IMR-90 (cell line): ENCODE data around the gene ECM2. TPM values are rescaled to one million over a fixed set of nuclear protein-coding genes. Genes with fewer than 3 reads are reported as not detected.
A peak's percentile ranks its signal among the peaks of the same experiment; 100 is the strongest.

Experiments
- ATAC-seq: fragments of 200-7000 bp; cut with Tn5 transposase; 2 replicates; pipeline ENCODE4 v1.9.1; 2020; ENCODE audit warnings: low read depth, mild to moderate bottlenecking, moderate library complexity
- BruUV-seq: library from RNA; stranded (reverse); fragments of 400-500 nt; replicated peaks from 2 replicates; lab custom pipeline; 2021; lab: Mats Ljungman, UMichigan
- CTCF ChIA-PET: fragments of 300-600 bp; formaldehyde crosslinking; extraction: SDS; loops from one replicate; lab custom pipeline; 2021; ENCODE audit warnings: antibody characterized with exemption; lab: Yijun Ruan, JAX
- POLR2A ChIA-PET: fragments of 300-600 bp; sonication (Branson Sonifier 250); formaldehyde crosslinking; loops from one replicate; lab custom pipeline; 2022; ENCODE audit warnings: antibody characterized with exemption; ENCODE audit not compliant: unreplicated experiment; lab: Charles Lee
- DNase-seq: peaks from one replicate; pipeline ENCODE4 v3.0.0; 2013
- H2AFZ ChIP-seq: replicated peaks from 2 replicates; pipeline ENCODE3; 2013; ENCODE audit warnings: low read length, mild to moderate bottlenecking; ENCODE audit not compliant: poor library complexity
- H2AK5ac ChIP-seq: 2 replicates; pipeline ENCODE4 v1.6.1; 2013; ENCODE audit warnings: low read depth, low read length, inconsistent platforms
- H2AK9ac ChIP-seq: replicated peaks from 2 replicates; pipeline ENCODE3; 2013; ENCODE audit warnings: mild to moderate bottlenecking, low read depth, low read length, moderate library complexity; ENCODE audit not compliant: poor library complexity
- H2BK120ac ChIP-seq: 2 replicates; pipeline ENCODE4 v1.6.1; 2013; ENCODE audit warnings: low read depth, low read length, inconsistent platforms
- H2BK15ac ChIP-seq: 3 replicates; pipeline ENCODE4 v1.6.1; 2013; ENCODE audit warnings: low read depth, low read length, inconsistent platforms
- H2BK20ac ChIP-seq: 2 replicates; pipeline ENCODE4 v1.6.1; 2013; ENCODE audit warnings: low read depth, mild to moderate bottlenecking, inconsistent platforms, low read length, moderate library complexity
- H2BK5ac ChIP-seq: 2 replicates; pipeline ENCODE4 v1.6.1; 2013; ENCODE audit warnings: mild to moderate bottlenecking, low read depth, low read length, inconsistent platforms; ENCODE audit not compliant: poor library complexity, severe bottlenecking
- H3K14ac ChIP-seq: replicated peaks from 2 replicates; pipeline ENCODE4 v1.6.1; 2013; ENCODE audit warnings: low read depth, low read length, inconsistent platforms
- H3K18ac ChIP-seq: 2 replicates; pipeline ENCODE4 v1.6.1; 2013; ENCODE audit warnings: low read depth, low read length, control low read depth
- H3K23ac ChIP-seq: 2 replicates; pipeline ENCODE4 v1.6.1; 2013; ENCODE audit warnings: low read depth, low read length, inconsistent platforms
- H3K27ac ChIP-seq: 2 replicates; pipeline ENCODE4 v1.5.1; 2013; ENCODE audit warnings: mild to moderate bottlenecking, control low read depth, low read length; ENCODE audit not compliant: insufficient read depth
- H3K27me3 ChIP-seq: 2 replicates; pipeline ENCODE4 v1.6.1; 2013; ENCODE audit warnings: low read length; ENCODE audit not compliant: control insufficient read depth, insufficient read depth
- H3K36me3 ChIP-seq: 2 replicates; pipeline ENCODE4 v1.6.1; 2013; ENCODE audit warnings: low read length, mixed read lengths; ENCODE audit not compliant: control insufficient read depth, insufficient read depth
- H3K4ac ChIP-seq: 2 replicates; pipeline ENCODE4 v1.6.1; 2013; ENCODE audit warnings: low read depth, low read length, inconsistent platforms
- H3K4me1 ChIP-seq: 2 replicates; pipeline ENCODE4 v1.6.1; 2013; ENCODE audit warnings: low read length, mixed read lengths; ENCODE audit not compliant: control insufficient read depth, insufficient read depth
- H3K4me2 ChIP-seq: 2 replicates; pipeline ENCODE4 v1.6.1; 2013; ENCODE audit warnings: low read depth, mild to moderate bottlenecking, control low read depth, low read length, moderate library complexity
- H3K4me3 ChIP-seq: 2 replicates; pipeline ENCODE4 v1.5.1; 2013; ENCODE audit warnings: low read depth, mild to moderate bottlenecking, control low read depth, low read length, moderate library complexity; ENCODE audit not compliant: insufficient read depth
- H3K56ac ChIP-seq: 2 replicates; pipeline ENCODE4 v1.6.1; 2013; ENCODE audit warnings: low read length, inconsistent platforms; ENCODE audit not compliant: insufficient read depth; ENCODE audit errors: extremely low read depth
- H3K79me1 ChIP-seq, 2 experiments: 2 replicates each; pipeline ENCODE4 v1.6.1; 2013; ENCODE audit warnings: low read length in 2 of 2, inconsistent platforms in 1 of 2, low read depth in 1 of 2
- H3K9ac ChIP-seq: 2 replicates; pipeline ENCODE4 v1.6.1; 2013; ENCODE audit warnings: low read depth, low read length, control low read depth
- H3K9me1 ChIP-seq: 2 replicates; pipeline ENCODE4 v1.6.1; 2013; ENCODE audit warnings: low read length, inconsistent platforms; ENCODE audit not compliant: insufficient read depth
- H3K9me3 ChIP-seq: 2 replicates; pipeline ENCODE4 v1.6.1; 2013; ENCODE audit warnings: low read length; ENCODE audit not compliant: control insufficient read depth, insufficient read depth
- H4K20me1 ChIP-seq: 2 replicates; pipeline ENCODE4 v1.6.1; 2013; ENCODE audit warnings: low read length, inconsistent platforms; ENCODE audit not compliant: insufficient read depth
- H4K5ac ChIP-seq: 2 replicates; pipeline ENCODE4 v1.6.1; 2013; ENCODE audit warnings: mild to moderate bottlenecking, low read depth, low read length, control low read depth
- H4K8ac ChIP-seq, 2 experiments: 2 replicates each; pipeline ENCODE4 v1.6.1; 2013; ENCODE audit warnings: low read depth in 2 of 2, low read length in 2 of 2, control low read depth in 1 of 2, inconsistent platforms in 1 of 2
- H4K91ac ChIP-seq: 2 replicates; pipeline ENCODE4 v1.6.1; 2013; ENCODE audit warnings: low read depth, low read length, inconsistent platforms; ENCODE audit not compliant: insufficient read depth
- BHLHE40 ChIP-seq: fragments of 150-350 bp; IDR thresholded peaks from 2 replicates; pipeline ENCODE4 v1.6.1; 2016; ENCODE audit warnings: mild to moderate bottlenecking, low read depth, low read length
- MAZ ChIP-seq: IDR thresholded peaks from 2 replicates; pipeline ENCODE4 v1.6.1; 2012; ENCODE audit warnings: low read depth, mild to moderate bottlenecking, low read length, improper control_type of control experiment, moderate library complexity, borderline replicate concordance
- MXI1 ChIP-seq: IDR thresholded peaks from 2 replicates; pipeline ENCODE4 v1.6.1; 2012; ENCODE audit warnings: low read depth, mild to moderate bottlenecking, low read length, moderate library complexity, borderline replicate concordance
- POLR2A ChIP-seq: IDR thresholded peaks from 2 replicates; pipeline ENCODE4 v1.6.1; 2012; ENCODE audit warnings: mild to moderate bottlenecking, low read depth, low read length
- RFX5 ChIP-seq: IDR thresholded peaks from 2 replicates; pipeline ENCODE4 v1.8.0; 2012; ENCODE audit warnings: low read depth, mild to moderate bottlenecking, low read length, moderate library complexity
- WGBS, 2 experiments: methylation state at CpG; one replicate each; pipeline versions ENCODE4 v1.1.5 to v1.1.7; 2013; ENCODE audit warnings: missing lambda C conversion rate in 2 of 2; ENCODE audit not compliant: insufficient read length in 1 of 2; ENCODE audit errors: extremely low coverage in 2 of 2; 5-methylcytosine and 5-hydroxymethylcytosine counted together
- dilution Hi-C: fragments of 300-500 bp; cut with HindIII; formaldehyde crosslinking; loops from one replicate; pipeline ENCODE4 v1.14.3; 2018; ENCODE audit warnings: low sequenced_read_pairs; ENCODE audit not compliant: unreplicated experiment
- in situ Hi-C: fragments of 300-500 bp; cut with MboI; formaldehyde crosslinking; loops from 3 replicates; pipeline ENCODE4 v1.14.3; 2019; ENCODE audit warnings: low sequenced_read_pairs, inconsistent platforms, mixed read lengths
- intact Hi-C: fragments of 100-400 bp; cut with micrococcal nuclease; formaldehyde crosslinking; loops from 2 replicates; pipeline ENCODE4 v1.10.0; 2022
- polyA plus RNA-seq, 3 experiments: library from polyadenylated mRNA; depleted of rRNA; stranded (reverse); fragments of >200 nt; gene quantifications; 2 replicates each; pipeline ENCODE4 v1.2.3, GENCODE V29; 2012; ENCODE audit warnings: low replicate concordance in 1 of 3
- total RNA-seq: library from RNA; depleted of rRNA; stranded (reverse); fragments of >200 nt; gene quantifications from 2 replicates; pipeline ENCODE4 v1.2.3, GENCODE V29; 2012

Gene ECM2
- total and polyA plus RNA-seq, 2 of the 4 experiments (the other 2 are of a cell fraction), result 0.26 to 0.36 TPM

DNA sequence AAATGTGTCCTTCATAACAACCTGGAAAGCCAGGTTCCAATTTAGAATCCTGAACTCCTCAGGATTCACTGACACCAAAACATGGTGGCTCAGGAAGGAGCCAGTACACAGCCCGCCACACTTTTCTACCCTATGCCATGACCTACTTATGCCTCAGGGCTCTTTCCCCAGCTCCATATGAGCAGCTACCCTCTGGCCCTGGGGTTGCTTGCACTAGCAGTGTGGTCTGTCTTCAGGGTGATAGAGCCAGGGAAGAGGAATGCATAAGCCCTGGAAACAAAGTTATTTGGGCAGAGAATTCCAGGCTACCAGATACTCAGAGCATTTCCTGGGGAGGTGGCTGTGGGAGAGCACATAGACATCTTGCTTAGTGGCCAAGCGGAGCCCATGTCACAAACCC lies 15.0 kb upstream of the ECM2 start:
- 0 out of 2 replicates have a peak, but pooled peaks have one; percentile 32 for ATAC-seq
- in situ Hi-C loops, result no loop called here
- no peaks in the 10 kb centered on the region for H3K9me1 ChIP-seq

More for the DNA sequence above, 15.0 kb upstream of the ECM2 start:
- no peaks in the 10 kb centered on the region for H3K9me3 ChIP-seq
- TF ChIP-seq MXI1, result no peak
- no peak for TF ChIP-seq BHLHE40
- TF ChIP-seq POLR2A, result no peak
- TF ChIP-seq RFX5, result no peak
- TF ChIP-seq MAZ, result no peak
- no peak overlapping the region for H2AK5ac ChIP-seq
- no peak overlapping the region for H2BK20ac ChIP-seq
- H3K18ac ChIP-seq, result no peak overlapping the region
- no peaks in the 10 kb centered on the region for H4K20me1 ChIP-seq
- H3K27ac ChIP-seq, result no peak overlapping the region
- no peak overlapping the region for H3K9ac ChIP-seq
- ChIA-PET POLR2A (no interaction called here), CTCF (no interaction called here)
- H2BK5ac ChIP-seq, result no peak overlapping the region
- H4K5ac ChIP-seq, result no peak overlapping the region
- no peaks in the 10 kb centered on the region for H3K27me3 ChIP-seq
- H2BK120ac ChIP-seq, result no peak overlapping the region
- no peak overlapping the region for H2AFZ ChIP-seq
- DNase-seq, result no peak
- H3K56ac ChIP-seq, result no peak overlapping the region
- H3K4me2 ChIP-seq, result no peak overlapping the region
- H3K14ac ChIP-seq, result no peak overlapping the region
- BruUV-seq, result no TSS peak
- no peak overlapping the region for H2AK9ac ChIP-seq
- no peak overlapping the region for H3K4me3 ChIP-seq
- H3K4me1 ChIP-seq, result no peaks in the 10 kb centered on the region
- no peak overlapping the region for H4K8ac ChIP-seq
- H3K79me1 ChIP-seq, result no peaks in the 10 kb centered on the region
- H2BK15ac ChIP-seq, result no peak overlapping the region
- no peak overlapping the region for H3K4ac ChIP-seq
- no peak overlapping the region for H4K91ac ChIP-seq
- H3K23ac ChIP-seq, result no peak overlapping the region
- WGBS, 2 experiments, result 100% methylated on average over 1 of the region's 2 CpGs; no CpG with 5 or more reads in 1 of the 2 experiments
- dilution Hi-C loops (no loop called here), intact Hi-C loops (no loop called here)
- H3K36me3 ChIP-seq, result no peaks in the 10 kb centered on the region
